Neuronal stem cell (in vitro differentiated cells): ENCODE data around the gene HBE1.

Experiments
- DNase-seq: peaks from one replicate; pipeline ENCODE4 v3.0.0-alpha.2; 2013; ENCODE audit warnings: low spot score
- H2AFZ ChIP-seq: one replicate; pipeline ENCODE4 v1.6.1; 2013; ENCODE audit warnings: mild to moderate bottlenecking, low read length, inconsistent platforms
- H2AK5ac ChIP-seq: 2 replicates; pipeline ENCODE4 v1.6.1; 2013; ENCODE audit warnings: low read depth, mild to moderate bottlenecking, inconsistent platforms, low read length, moderate library complexity, mixed read lengths
- H2BK120ac ChIP-seq: 2 replicates; pipeline ENCODE4 v1.6.1; 2013; ENCODE audit warnings: low read depth, mild to moderate bottlenecking, inconsistent platforms, low read length, moderate library complexity, mixed read lengths
- H2BK12ac ChIP-seq: one replicate; pipeline ENCODE4 v1.6.1; 2013; ENCODE audit warnings: low read length, inconsistent platforms
- H2BK15ac ChIP-seq: 2 replicates; pipeline ENCODE4 v1.6.1; 2013; ENCODE audit warnings: mild to moderate bottlenecking, low read length, inconsistent platforms, mixed read lengths
- H2BK5ac ChIP-seq: one replicate; pipeline ENCODE4 v1.6.1; 2013; ENCODE audit warnings: inconsistent platforms, mild to moderate bottlenecking, low read length, moderate library complexity
- H3K14ac ChIP-seq: one replicate; pipeline ENCODE4 v1.6.1; 2013; ENCODE audit warnings: low read length, inconsistent platforms
- H3K18ac ChIP-seq: 2 replicates; pipeline ENCODE4 v1.6.1; 2013; ENCODE audit warnings: low read length, inconsistent platforms
- H3K23ac ChIP-seq: 2 replicates; pipeline ENCODE4 v1.6.1; 2013; ENCODE audit warnings: low read depth, mild to moderate bottlenecking, mixed read lengths, low read length, inconsistent platforms; ENCODE audit not compliant: poor library complexity
- H3K27ac ChIP-seq: replicated peaks from 3 replicates; pipeline ENCODE4 v1.5.1; 2013; ENCODE audit warnings: low read length, inconsistent platforms
- H3K27me3 ChIP-seq, 3 experiments: 2 replicates each; pipeline ENCODE4 v1.6.1; 2013; ENCODE audit warnings: low read length in 3 of 3, mild to moderate bottlenecking in 2 of 3, inconsistent platforms in 1 of 3, low read depth in 1 of 3, mixed read lengths in 1 of 3, moderate library complexity in 1 of 3; ENCODE audit not compliant: control insufficient read depth in 3 of 3, insufficient read depth in 3 of 3
- H3K36me3 ChIP-seq, 2 donors: replicated peaks in 1 of 2; 2 replicates each; pipeline ENCODE4 v1.6.1; 2013; ENCODE audit warnings: low read length in 2 of 2; ENCODE audit not compliant: control insufficient read depth in 2 of 2, insufficient read depth in 2 of 2
- H3K4ac ChIP-seq: 2 replicates; pipeline ENCODE4 v1.6.1; 2013; ENCODE audit warnings: inconsistent platforms, mild to moderate bottlenecking, low read length, moderate library complexity
- H3K4me1 ChIP-seq, 2 donors: 1 replicate in 1 of 2; 2 replicates in 1 of 2; pipeline ENCODE4 v1.6.1; 2013; ENCODE audit warnings: low read length in 2 of 2, low read depth in 1 of 2; ENCODE audit not compliant: control insufficient read depth in 2 of 2, insufficient read depth in 1 of 2
- H3K4me2 ChIP-seq: one replicate; pipeline ENCODE4 v1.6.1; 2013; ENCODE audit warnings: mild to moderate bottlenecking, low read length, inconsistent platforms; ENCODE audit not compliant: insufficient read depth, poor library complexity, severe bottlenecking
- H3K4me3 ChIP-seq, 2 donors: 2 replicates each; pipeline ENCODE4 v1.5.1; 2013; ENCODE audit warnings: low read length in 2 of 2, mild to moderate bottlenecking in 2 of 2, inconsistent platforms in 1 of 2, moderate library complexity in 1 of 2
- H3K79me1 ChIP-seq: one replicate; pipeline ENCODE4 v1.6.1; 2013; ENCODE audit warnings: low read depth, mild to moderate bottlenecking, inconsistent platforms, low read length, moderate library complexity
- H3K9ac ChIP-seq: one replicate; pipeline ENCODE4 v1.6.1; 2013; ENCODE audit warnings: mild to moderate bottlenecking, low read depth, low read length, inconsistent platforms; ENCODE audit not compliant: poor library complexity
- H3K9me3 ChIP-seq, 2 donors: replicated peaks in 1 of 2; 2 replicates each; pipeline versions ENCODE3 to v1.6.1; 2013; ENCODE audit warnings: low read length in 2 of 2, mild to moderate bottlenecking in 2 of 2, inconsistent platforms in 1 of 2, low read depth in 1 of 2, mixed read lengths in 1 of 2, moderate library complexity in 1 of 2; ENCODE audit not compliant: control insufficient read depth in 2 of 2, insufficient read depth in 1 of 2
- H4K8ac ChIP-seq: one replicate; pipeline ENCODE4 v1.6.1; 2013; ENCODE audit warnings: low read depth, mild to moderate bottlenecking, inconsistent platforms, low read length, moderate library complexity
- H4K91ac ChIP-seq: one replicate; pipeline ENCODE4 v1.6.1; 2013; ENCODE audit warnings: low read length, low read depth, mild to moderate bottlenecking, inconsistent platforms; ENCODE audit not compliant: poor library complexity
- WGBS, 2 donors: extraction: QIAGEN DNeasy Blood & Tissue Kit; methylation state at CpG; one replicate each; pipeline ENCODE4 v1.1.7; 2013; ENCODE audit warnings: missing lambda C conversion rate in 2 of 2, mixed read lengths in 1 of 2; ENCODE audit not compliant: insufficient read length in 2 of 2, insufficient replicate concordance in 1 of 2; ENCODE audit errors: extremely low coverage in 2 of 2; 5-methylcytosine and 5-hydroxymethylcytosine counted together

The HBE1 gene

DNA sequence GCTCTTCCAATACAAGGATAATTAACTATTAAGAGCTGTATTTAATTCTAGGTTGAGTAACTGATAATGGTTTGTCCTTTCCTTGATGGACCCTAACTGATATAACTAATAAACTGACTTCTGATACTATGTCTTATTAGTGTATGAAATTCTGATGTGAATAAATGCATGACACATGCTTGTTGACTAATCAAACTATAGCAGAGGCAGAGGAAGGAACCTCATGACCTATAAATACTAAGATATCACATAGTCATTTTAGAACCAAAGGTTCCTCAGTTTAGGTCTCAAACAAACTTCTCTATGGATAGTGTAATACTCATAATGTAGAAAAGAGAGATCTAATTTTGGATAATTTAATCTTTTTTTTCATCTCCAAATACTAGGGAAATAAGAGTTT lies 30.7 kb downstream of the HBE1 start:
- Histone ChIP-seq H2AFZ (no peak overlapping the region), H3K4ac (no peak overlapping the region), H3K18ac (no peak overlapping the region), H2BK5ac (no peak overlapping the region), H3K9me3 (no peaks in the 10 kb centered on the region), H3K23ac (no peak overlapping the region), H3K4me2 (no peak overlapping the region), H3K27ac (no peak overlapping the region), H3K14ac (no peak overlapping the region), H3K9ac (no peak overlapping the region), H3K4me3 (no peak overlapping the region), H3K4me1 (no peaks in the 10 kb centered on the region), H3K79me1 (no peaks in the 10 kb centered on the region), H4K91ac (no peak overlapping the region), H3K27me3 (no peaks in the 10 kb centered on the region), H3K36me3 (no peaks in the 10 kb centered on the region), H2BK12ac (no peak overlapping the region), H2AK5ac (no peak overlapping the region), H2BK120ac (no peak overlapping the region), H4K8ac (no peak overlapping the region), H2BK15ac (no peak overlapping the region)
- DNase-seq, result no peak

DNA sequence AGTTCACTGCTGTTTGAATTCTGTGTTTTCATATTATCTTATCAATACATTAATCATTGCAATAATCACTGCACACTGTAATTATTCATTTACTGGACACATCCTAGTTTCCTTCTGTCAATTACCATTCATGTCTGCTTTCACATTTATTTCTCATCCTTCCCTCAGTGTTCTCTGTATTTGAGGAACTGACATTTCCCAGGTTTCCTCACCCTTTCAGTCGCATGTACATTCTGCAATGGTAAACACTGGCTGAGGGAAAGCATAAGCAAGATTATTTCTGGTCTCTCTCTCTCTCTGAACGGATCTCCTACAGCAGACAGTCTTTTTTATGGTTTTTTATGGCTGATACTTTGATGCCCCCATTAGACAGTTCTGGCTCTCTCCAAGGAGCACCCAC lies 31.3 kb downstream of the HBE1 start:
- Histone ChIP-seq H2AFZ (no peak overlapping the region), H2BK15ac (no peak overlapping the region), H3K27ac (no peak overlapping the region), H3K14ac (no peak overlapping the region), H3K4me1 (no peaks in the 10 kb centered on the region), H2BK12ac (no peak overlapping the region), H3K23ac (no peak overlapping the region), H2BK120ac (no peak overlapping the region), H3K4me2 (no peak overlapping the region), H3K9ac (no peak overlapping the region), H4K8ac (no peak overlapping the region), H3K36me3 (no peaks in the 10 kb centered on the region), H3K4me3 (no peak overlapping the region), H2BK5ac (no peak overlapping the region), H3K4ac (no peak overlapping the region), H3K9me3 (no peaks in the 10 kb centered on the region), H3K79me1 (no peaks in the 10 kb centered on the region), H4K91ac (no peak overlapping the region), H3K18ac (no peak overlapping the region), H3K27me3 (no peaks in the 10 kb centered on the region), H2AK5ac (no peak overlapping the region)
- no CpG with 5 or more reads among the region's 2 CpGs for whole genome bisulfite sequencing, 2 donors
- no peak for DNase-seq

DNA sequence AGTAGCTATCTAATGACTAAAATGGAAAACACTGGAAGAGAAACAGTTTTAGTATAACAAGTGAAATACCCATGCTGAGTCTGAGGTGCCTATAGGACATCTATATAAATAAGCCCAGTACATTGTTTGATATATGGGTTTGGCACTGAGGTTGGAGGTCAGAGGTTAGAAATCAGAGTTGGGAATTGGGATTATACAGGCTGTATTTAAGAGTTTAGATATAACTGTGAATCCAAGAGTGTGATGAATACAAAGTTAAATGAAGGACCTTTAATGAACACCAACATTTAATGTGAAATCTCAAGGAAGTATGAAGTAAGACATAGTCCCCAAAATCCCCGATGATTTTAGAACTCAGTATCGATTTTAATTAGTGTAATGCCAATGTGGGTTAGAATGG lies 32.3 kb downstream of the HBE1 start:
- H3K9me3 ChIP-seq, result no peaks in the 10 kb centered on the region
- H2BK120ac ChIP-seq, result no peak overlapping the region
- no peak overlapping the region for H4K8ac ChIP-seq
- H3K4me2 ChIP-seq, result no peak overlapping the region
- no peak overlapping the region for H2BK12ac ChIP-seq
- no peak overlapping the region for H2BK5ac ChIP-seq
- WGBS, 2 donors, result no CpG with 5 or more reads among the region's 2 CpGs
- H3K18ac ChIP-seq, result no peak overlapping the region
- no peak overlapping the region for H2BK15ac ChIP-seq
- H2AFZ ChIP-seq, result no peak overlapping the region
- H3K4me1 ChIP-seq, result no peaks in the 10 kb centered on the region
- H3K14ac ChIP-seq, result no peak overlapping the region
- no peaks in the 10 kb centered on the region for H3K79me1 ChIP-seq
- H3K4ac ChIP-seq, result no peak overlapping the region
- DNase-seq, result no peak
- H3K36me3 ChIP-seq, result no peaks in the 10 kb centered on the region
- H2AK5ac ChIP-seq, result no peak overlapping the region
- no peaks in the 10 kb centered on the region for H3K27me3 ChIP-seq
- H3K4me3 ChIP-seq, result no peak overlapping the region
- no peak overlapping the region for H3K23ac ChIP-seq
- H3K9ac ChIP-seq, result no peak overlapping the region
- no peak overlapping the region for H3K27ac ChIP-seq
- no peak overlapping the region for H4K91ac ChIP-seq

DNA sequence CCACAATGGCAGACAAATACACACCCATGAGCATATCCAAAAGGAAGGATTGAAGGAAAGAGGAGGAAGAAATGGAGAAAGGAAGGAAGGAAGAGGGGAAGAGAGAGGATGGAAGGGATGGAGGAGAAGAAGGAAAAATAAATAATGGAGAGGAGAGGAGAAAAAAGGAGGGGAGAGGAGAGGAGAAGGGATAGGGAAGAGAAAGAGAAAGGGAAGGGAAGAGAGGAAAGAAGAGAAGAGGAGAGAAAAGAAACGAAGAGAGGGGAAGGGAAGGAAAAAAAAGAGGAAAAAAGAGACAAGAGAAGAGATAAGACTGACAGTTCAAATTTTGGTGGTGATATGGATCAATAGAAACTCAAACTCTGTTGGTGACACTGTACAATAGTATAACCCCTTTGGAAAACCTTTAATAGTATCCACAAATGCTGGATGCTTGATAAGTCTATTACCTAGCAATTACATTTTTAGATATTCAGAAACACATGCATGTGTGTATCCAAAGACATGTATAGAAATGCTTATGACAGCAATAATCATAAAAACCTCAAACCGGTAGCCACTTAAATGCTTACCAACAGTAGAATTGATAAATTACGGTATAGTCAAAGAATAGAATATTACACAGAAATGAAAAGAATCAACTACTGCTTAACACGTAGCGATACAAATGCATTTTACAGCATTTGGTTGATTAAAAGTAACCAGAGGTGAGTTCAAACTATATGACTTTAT lies 34.2 kb downstream of the HBE1 start:
- H3K4ac ChIP-seq, result no peak overlapping the region
- H2BK12ac ChIP-seq, result no peak overlapping the region
- H3K27ac ChIP-seq, result no peak overlapping the region
- no peak overlapping the region for H2AFZ ChIP-seq
- no peaks in the 10 kb centered on the region for H3K27me3 ChIP-seq
- no peak overlapping the region for H3K23ac ChIP-seq
- no peaks in the 10 kb centered on the region for H3K79me1 ChIP-seq
- no peak overlapping the region for H2BK5ac ChIP-seq
- H3K4me1 ChIP-seq, result no peaks in the 10 kb centered on the region
- H3K36me3 ChIP-seq, result no peaks in the 10 kb centered on the region
- no peak overlapping the region for H4K91ac ChIP-seq
- no peak overlapping the region for H3K18ac ChIP-seq
- no peak overlapping the region for H3K14ac ChIP-seq
- no peak overlapping the region for H2AK5ac ChIP-seq
- no peak overlapping the region for H2BK15ac ChIP-seq
- H4K8ac ChIP-seq, result no peak overlapping the region
- H2BK120ac ChIP-seq, result no peak overlapping the region
- no peak for DNase-seq
- H3K4me3 ChIP-seq, result no peak overlapping the region
- H3K9ac ChIP-seq, result no peak overlapping the region
- no CpG with 5 or more reads among the region's 5 CpGs for WGBS, 2 donors
- no peak overlapping the region for H3K4me2 ChIP-seq
- H3K9me3 ChIP-seq, result no peaks in the 10 kb centered on the region
